ENCODE data around the gene ALDH1L1.

- no peak for TF ChIP-seq POLR2A (IDR thresholded peaks at IDR 0.05)
- TF ChIP-seq CTCF (IDR thresholded peaks at IDR 0.05): no peak
- no peak for TF ChIP-seq POLR2AphosphoS5 (IDR thresholded peaks at IDR 0.05)
- TF ChIP-seq EP300 (IDR thresholded peaks at IDR 0.05; ENCODE audit: low read depth): no peak
Observed at GRCh38 chr3:126184465-126185000, 4.1 kb upstream of the ALDH1L1 start.

Data from transverse colon (tissue), 4 donors.